ENCODE measurements around the gene C1orf232. TPM values are rescaled to one million over a fixed set of nuclear protein-coding genes. Genes with fewer than 3 reads are reported as not detected.
A peak's percentile ranks its signal among the peaks of the same experiment; 100 is the strongest.

C1orf232 gene
- total and polyA plus RNA-seq, 2 of the 8 experiments (the other 6 are each of a cell fraction or from before 2014, with no cell fraction given), result not detected

DNA sequence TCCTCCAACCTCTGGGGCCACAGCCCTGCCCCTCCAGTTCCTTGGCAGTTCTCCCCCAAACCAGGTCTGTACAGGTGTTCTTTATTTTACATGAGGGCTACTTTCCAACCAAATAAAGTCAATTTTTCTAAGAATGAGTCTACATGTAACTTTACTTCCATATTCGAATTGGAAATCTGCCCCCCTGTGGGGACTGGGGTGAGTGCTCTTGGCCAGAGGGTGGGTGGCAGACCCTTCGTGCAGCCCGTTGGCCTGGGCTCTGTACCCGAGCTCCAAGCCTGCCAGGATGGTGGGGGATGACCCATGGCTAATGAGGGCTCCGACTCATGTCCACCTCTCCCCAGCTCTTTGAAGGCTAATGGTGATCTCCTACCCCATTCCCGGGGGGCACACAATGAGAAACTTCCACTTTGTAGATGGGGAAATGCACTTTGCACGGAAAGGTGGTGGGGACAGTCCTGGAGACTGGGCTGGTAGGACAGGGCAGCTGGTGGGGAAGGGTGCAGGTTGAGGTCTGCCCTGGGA is 21.1 kb upstream of the C1orf232 start:
- Histone ChIP-seq H2AFZ (ENCODE audit: low read length) (no peak overlapping the region), H4K8ac (ENCODE audit: extremely low read depth, insufficient read depth, low read length) (no peak overlapping the region; the same call in 1 of the 2 replicates), H3K56ac (replicated peaks; ENCODE audit: insufficient read length, low read depth, low read length) (no peak overlapping the region), H3K18ac (ENCODE audit: extremely low read depth, low read length) (no peak overlapping the region), H3K23ac (ENCODE audit: insufficient read length) (no peak overlapping the region), H3K36me3 (ENCODE audit: control insufficient read depth in 2 of 4, insufficient read depth in 4 of 4, low read length in 3 of 4) (peaks cover 0 to 10% (median 1%) of the 10 kb centered on the region in 4 experiments; a peak in 3 of 8 replicates), H3K4ac (replicated peaks; ENCODE audit: insufficient read length, low read depth, low read length) (no peak overlapping the region), H3K9ac (replicated peaks in 1 of 4; ENCODE audit: extremely low read depth in 1 of 4, low read depth in 3 of 4, low read length in 3 of 4) (no peak overlapping the region), H3K9me3 (ENCODE audit: insufficient read depth in 2 of 2, low read depth in 1 of 2, low read length in 1 of 2) (no peaks in the 10 kb centered on the region), H2BK20ac (ENCODE audit: low read length) (no peak overlapping the region), H3K79me2 (ENCODE audit: control insufficient read depth in 1 of 2, insufficient read depth in 2 of 2, low read length in 2 of 2) (no peaks in the 10 kb centered on the region), H3K4me2 (ENCODE audit: insufficient read depth in 1 of 2, low read depth in 2 of 2, low read length in 2 of 2) (0 out of 4 replicates have a peak overlapping the region, but pooled peaks of 1 of the 2 experiments have one; percentile 29), H3K27me3 (replicated peaks in 1 of 4; ENCODE audit: control insufficient read depth in 3 of 4, extremely low read depth in 1 of 4, insufficient read depth in 3 of 4, low read length in 3 of 4) (no peaks in the 10 kb centered on the region), H3K4me3 (ENCODE audit: extremely low read depth in 1 of 4, insufficient read depth in 2 of 4, low read depth in 3 of 4, low read length in 4 of 4) (no peak overlapping the region), H3K4me1 (replicated peaks in 1 of 4; ENCODE audit: control insufficient read depth in 3 of 4, insufficient read depth in 4 of 4, low read length in 3 of 4) (peaks cover 0 to 7% (median 2%) of the 10 kb centered on the region in 4 experiments; a peak in 3 of 7 replicates), H2BK120ac (replicated peaks; ENCODE audit: low read depth, low read length) (no peak overlapping the region), H4K91ac (replicated peaks; ENCODE audit: insufficient read length, low read length) (peak overlapping the region; percentile 67), H3K23me2 (ENCODE audit: low read depth, low read length) (no peaks in the 10 kb centered on the region), H2AK5ac (ENCODE audit: low read depth, low read length) (no peak overlapping the region), H2BK5ac (ENCODE audit: low read depth, low read length) (no peak overlapping the region), H3K79me1 (ENCODE audit: low read depth, low read length) (no peaks in the 10 kb centered on the region), H3K27ac (ENCODE audit: low read depth, low read length) (no peak overlapping the region), H2BK12ac (ENCODE audit: low read depth, low read length) (peak overlapping the region; percentile 32; the same call in 1 of the 2 replicates), H2BK15ac (ENCODE audit: low read length) (no peak overlapping the region), H4K20me1 (replicated peaks in 1 of 2; ENCODE audit: control insufficient read depth in 1 of 2, insufficient read depth in 2 of 2, low read length in 2 of 2) (no peaks in the 10 kb centered on the region), H3K14ac (ENCODE audit: insufficient read length) (no peak overlapping the region), H4K5ac (ENCODE audit: insufficient read length, low read depth, low read length) (no peak overlapping the region)
- ChIA-PET CTCF (ENCODE audit: partially characterized antibody) (interaction anchor here (0.6 to 12.6 kb wide), 35 partner anchors 10 to 174 kb away, joined by 3 to 159 read pairs (median 5); partner anchors contain the start of genes C1orf232, CD52, CEP85 and CNKSR1), POLR2A (ENCODE audit: partially characterized antibody) (interaction anchor here (0.6 to 3.2 kb wide), 14 partner anchors 9 to 298 kb away, joined by 3 to 22 read pairs (median 4); partner anchors contain the start of genes CEP85, CNKSR1, SH3BGRL3 and ZNF593)
- DNase-seq (ENCODE audit: low read depth in 1 of 2, low spot score in 2 of 2), result no peak
- 92% methylated on average over 7 of the region's 7 CpGs; no CpG with 5 or more reads in 1 of the 2 experiments for WGBS, 2 experiments (ENCODE audit: extremely low coverage in 1 of 2, insufficient coverage in 1 of 2, insufficient read length in 1 of 2, insufficient replicate concordance in 2 of 2, low coverage in 1 of 2, low lambda C conversion rate in 2 of 2, missing lambda C conversion rate in 1 of 2)
- no peak for TF ChIP-seq RBBP5 (IDR thresholded peaks at IDR 0.05; ENCODE audit: borderline replicate concordance, low read depth, low read length)
- TF ChIP-seq CREB1 (IDR thresholded peaks at IDR 0.05), result no peak
- TF ChIP-seq BACH1 (IDR thresholded peaks at IDR 0.05; ENCODE audit: low read length), result no peak
- TF ChIP-seq, protein P1, sequence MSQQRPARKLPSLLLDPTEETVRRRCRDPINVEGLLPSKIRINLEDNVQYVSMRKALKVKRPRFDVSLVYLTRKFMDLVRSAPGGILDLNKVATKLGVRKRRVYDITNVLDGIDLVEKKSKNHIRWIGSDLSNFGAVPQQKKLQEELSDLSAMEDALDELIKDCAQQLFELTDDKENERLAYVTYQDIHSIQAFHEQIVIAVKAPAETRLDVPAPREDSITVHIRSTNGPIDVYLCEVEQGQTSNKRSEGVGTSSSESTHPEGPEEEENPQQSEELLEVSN (IDR thresholded peaks at IDR 0.05), result no peak
- no peak for TF ChIP-seq POLR2A (IDR thresholded peaks at IDR 0.05; ENCODE audit: control extremely low read depth in 1 of 2, low read depth in 2 of 2, low read length in 2 of 2)
- no peak for TF ChIP-seq SP2 (IDR thresholded peaks at IDR 0.05; ENCODE audit: low read length)
- TF ChIP-seq EZH2 (IDR thresholded peaks at IDR 0.05; ENCODE audit: low read depth, low read length, severe bottlenecking), result no peak
- no peak for TF ChIP-seq CEBPB (IDR thresholded peaks at IDR 0.05; ENCODE audit: low read depth, low read length)
- no peak for TF ChIP-seq SRF (IDR thresholded peaks at IDR 0.05; ENCODE audit: low read depth, low read length)
- TF ChIP-seq SIX5 (IDR thresholded peaks at IDR 0.05; ENCODE audit: low read depth, low read length), result no peak
- no peak for TF ChIP-seq EP300 (IDR thresholded peaks at IDR 0.05; ENCODE audit: borderline replicate concordance in 1 of 2, low read depth in 2 of 2, low read length in 2 of 2)
- FAIRE-seq, result no peak

Data from H1 (cell line).